HG03442 (cell line): ENCODE data around the gene TLCD3A.
"Not testable (repeated sequence)": the region's sequence is repeated elsewhere in the genome, so short reads cannot be mapped to it uniquely, and the experiment has no call there.

Experiments used
- ATAC-seq: cut with Tn5 transposase; IDR thresholded peaks from one replicate; pipeline ENCODE4 v1.9.1; 2021; ENCODE audit warnings: mild to moderate bottlenecking, moderate library complexity; ENCODE audit not compliant: unreplicated experiment

TLCD3A gene

GRCh38 chr17:732067-732901 lies at the start of gene TLCD3A:
TSS of gene TLCD3A (plus strand) at chr17:732596. CDS start at chr17:732648, 52 bp downstream.
- no peak for ATAC-seq

- ATAC-seq = no peak
Observed at GRCh38 chr17:683040-683439, 49.4 kb upstream of the TLCD3A start.

GRCh38 chr17:683499-684254 lies 48.7 kb upstream of the TLCD3A start:
- ATAC-seq = no peak

- ATAC-seq = no peak
Observed at GRCh38 chr17:685006-685405, 47.4 kb upstream of the TLCD3A start.

- ATAC-seq = no peak
Observed at GRCh38 chr17:688100-688989, 44.1 kb upstream of the TLCD3A start.

GRCh38 chr17:689556-690275 lies 42.7 kb upstream of the TLCD3A start:
- ATAC-seq = no peak

GRCh38 chr17:690361-690760 lies 42.0 kb upstream of the TLCD3A start:
- no peak for ATAC-seq

- no peak for ATAC-seq
Observed at GRCh38 chr17:691423-691822, 41.0 kb upstream of the TLCD3A start.

GRCh38 chr17:692116-692515 lies 40.3 kb upstream of the TLCD3A start:
- no peak for ATAC-seq

GRCh38 chr17:693791-694638 lies 38.4 kb upstream of the TLCD3A start:
- no peak for ATAC-seq

- ATAC-seq = no peak
Observed at GRCh38 chr17:696369-696768, 36.0 kb upstream of the TLCD3A start.

GRCh38 chr17:697682-698081 lies 34.7 kb upstream of the TLCD3A start:
- ATAC-seq = no peak

GRCh38 chr17:698096-698495 lies 34.3 kb upstream of the TLCD3A start:
- ATAC-seq = not testable (repeated sequence)

GRCh38 chr17:699345-699744 lies 33.1 kb upstream of the TLCD3A start:
- ATAC-seq = no peak

- no peak for ATAC-seq
Observed at GRCh38 chr17:700504-701094, 31.8 kb upstream of the TLCD3A start.

- no peak for ATAC-seq
Observed at GRCh38 chr17:703081-703875, 29.1 kb upstream of the TLCD3A start.

- ATAC-seq = no peak
Observed at GRCh38 chr17:704111-704864, 28.1 kb upstream of the TLCD3A start.

- no peak for ATAC-seq
Observed at GRCh38 chr17:705011-705410, 27.4 kb upstream of the TLCD3A start.
